CD8-positive, alpha-beta memory T cell (primary cell): Measurements from ENCODE around the gene DOK7. TPM values are rescaled to one million over a fixed set of nuclear protein-coding genes. Genes with fewer than 3 reads are reported as not detected.
A peak's percentile ranks its signal among the peaks of the same experiment; 100 is the strongest.

Experiments used
- CTCF ChIA-PET: fragments of 350-600 bp; sonication (Branson Sonifier 250); formaldehyde crosslinking; loops from one replicate; lab custom pipeline; 2021; ENCODE audit warnings: antibody characterized with exemption; lab: Charles Lee
- POLR2A ChIA-PET: fragments of 350-600 bp; sonication (Branson Sonifier 250); formaldehyde crosslinking; loops from one replicate; lab custom pipeline; 2021; ENCODE audit warnings: antibody characterized with exemption; lab: Charles Lee
- DNase-seq, 5 donors: peaks; one replicate each; pipeline versions ENCODE4 v3.0.0 to v3.0.0-alpha.2; 2020 to 2022; ENCODE audit warnings: mixed read lengths in 1 of 5
- H3K27ac ChIP-seq: one replicate; pipeline ENCODE4 v1.7.0; 2013; ENCODE audit warnings: low read depth, mild to moderate bottlenecking, low read length, moderate library complexity
- H3K27me3 ChIP-seq: 2 replicates; pipeline ENCODE4 v1.7.0; 2013; ENCODE audit warnings: low read length, mild to moderate bottlenecking; ENCODE audit not compliant: insufficient read depth, poor library complexity, severe bottlenecking
- H3K36me3 ChIP-seq: 2 replicates; pipeline ENCODE4 v1.7.0; 2013; ENCODE audit warnings: mild to moderate bottlenecking, low read length, moderate library complexity; ENCODE audit not compliant: insufficient read depth
- H3K4me1 ChIP-seq: 2 replicates; pipeline ENCODE4 v1.7.0; 2013; ENCODE audit warnings: mild to moderate bottlenecking, low read length, moderate library complexity; ENCODE audit not compliant: insufficient read depth
- H3K4me3 ChIP-seq: 2 replicates; pipeline ENCODE4 v1.7.0; 2013; ENCODE audit warnings: mild to moderate bottlenecking, low read length
- H3K9me3 ChIP-seq: 2 replicates; pipeline ENCODE4 v1.7.0; 2013; ENCODE audit warnings: mild to moderate bottlenecking, low read length
- H3K27ac Mint-ChIP-seq, 8 donors: one replicate each; pipeline ENCODE4 v1.8.0; 2020 to 2021; ENCODE audit warnings: mixed read lengths in 8 of 8, mild to moderate bottlenecking in 6 of 8, inconsistent platforms in 3 of 8, moderate library complexity in 3 of 8
- H3K27me3 Mint-ChIP-seq, 2 donors: one replicate each; pipeline ENCODE4 v1.8.0; 2020 to 2021; ENCODE audit warnings: mixed read lengths in 2 of 2, mild to moderate bottlenecking in 1 of 2, moderate library complexity in 1 of 2
- H3K36me3 Mint-ChIP-seq, 3 donors: one replicate each; pipeline ENCODE4 v1.8.0; 2020 to 2021; ENCODE audit warnings: mixed read lengths in 3 of 3, inconsistent platforms in 1 of 3, mild to moderate bottlenecking in 1 of 3
- H3K4me1 Mint-ChIP-seq, 3 donors: one replicate each; pipeline ENCODE4 v1.8.0; 2020 to 2021; ENCODE audit warnings: mixed read lengths in 3 of 3, inconsistent platforms in 1 of 3, mild to moderate bottlenecking in 1 of 3
- H3K4me3 Mint-ChIP-seq, 7 donors: one replicate each; pipeline ENCODE4 v1.8.0; 2020 to 2021; ENCODE audit warnings: mixed read lengths in 7 of 7, mild to moderate bottlenecking in 6 of 7, moderate library complexity in 4 of 7, inconsistent platforms in 2 of 7
- H3K9me3 Mint-ChIP-seq, 5 donors: one replicate each; pipeline ENCODE4 v1.8.0; 2020 to 2022; ENCODE audit warnings: mixed read lengths in 5 of 5, mild to moderate bottlenecking in 3 of 5, moderate library complexity in 2 of 5, inconsistent platforms in 1 of 5
- polyA plus RNA-seq: library from polyadenylated mRNA; unstranded; fragments of 300-500 nt; fragmentation: Illumina TruSeq; gene quantifications from one replicate; pipeline ENCODE4 v1.2.3, GENCODE V29; 2021
- total RNA-seq, 2 experiments: library from RNA; stranded (reverse); gene quantifications; one replicate each; pipeline ENCODE4 v1.2.3, GENCODE V29; 2021

The DOK7 gene
- total and polyA plus RNA-seq, 3 experiments from 2014 or later: not detected

DNA sequence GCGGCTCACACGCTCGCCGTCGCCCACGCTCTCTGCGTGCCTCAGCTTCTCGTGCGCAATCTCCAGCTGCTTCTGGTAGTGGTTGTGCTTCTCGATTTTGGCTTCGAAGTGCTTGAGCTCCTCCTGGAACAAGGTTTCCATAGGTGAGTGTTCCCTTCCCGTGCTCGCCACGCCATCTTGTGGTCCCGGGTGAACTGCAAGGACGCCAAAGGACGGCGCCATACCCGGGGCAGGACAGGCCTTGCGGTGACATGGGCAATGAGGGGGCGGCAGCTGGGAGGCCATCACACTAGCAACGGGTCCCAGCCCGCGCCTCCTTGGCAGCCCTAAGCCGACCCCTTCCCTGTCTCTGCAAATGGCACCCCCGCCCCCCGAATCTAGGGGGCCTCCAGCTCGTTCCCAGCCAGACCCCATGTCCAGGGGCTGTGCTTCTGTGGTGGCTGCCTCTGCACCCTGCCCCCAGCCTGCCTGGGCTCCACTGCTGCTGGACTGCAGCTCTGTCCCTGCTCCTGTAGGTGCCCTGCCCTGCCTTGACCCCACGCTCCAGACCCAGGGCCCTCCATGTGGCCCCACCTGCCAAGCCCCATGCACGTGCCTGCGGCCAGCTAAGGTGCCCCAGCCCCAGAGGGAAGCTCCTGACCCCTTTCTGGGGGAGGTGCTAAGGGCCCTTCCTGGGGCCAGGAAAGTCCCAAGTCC, 51.8 kb downstream of the DOK7 start:
- Histone ChIP-seq H3K9me3 (no peaks in the 10 kb centered on the region), H3K4me1 (no peaks in the 10 kb centered on the region), H3K27ac (no peak overlapping the region), H3K4me3 (no peak overlapping the region), H3K36me3 (peaks cover 22% of the 10 kb centered on the region), H3K27me3 (no peaks in the 10 kb centered on the region)
- Mint-ChIP-seq H3K27me3 (no peaks in the 10 kb centered on the region), H3K27ac (no peak overlapping the region), H3K36me3 (peaks cover 18 to 89% (median 26%) of the 10 kb centered on the region in 3 donors), H3K4me1 (no peaks in the 10 kb centered on the region), H3K9me3 (peaks cover 0 to 2% (median 0%) of the 10 kb centered on the region in 5 donors), H3K4me3 (no peak overlapping the region)
- DNase-seq: no peak
- CTCF ChIA-PET: no interaction called here
- POLR2A ChIA-PET: no interaction called here

DNA sequence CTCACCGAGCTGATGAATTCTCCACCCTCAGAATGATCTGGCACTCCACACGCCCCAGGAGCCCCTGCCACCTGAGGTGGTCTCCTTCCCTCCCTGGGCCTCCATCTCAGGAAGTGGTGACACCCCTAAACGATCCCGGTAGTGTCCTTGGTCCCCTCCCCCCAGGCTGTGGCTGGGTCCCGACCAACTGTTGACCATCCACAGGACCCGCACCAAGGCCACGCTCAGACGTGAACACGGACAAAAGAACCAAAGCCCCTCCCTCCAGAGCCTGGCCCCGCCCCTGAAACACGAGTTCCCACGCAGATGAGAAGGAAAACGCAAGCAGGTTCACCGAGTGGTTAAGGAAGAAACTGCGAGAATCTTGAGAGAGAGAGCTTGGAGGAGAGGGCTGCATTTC, 52.5 kb downstream of the DOK7 start:
- ChIA-PET CTCF (no interaction called here), POLR2A (interaction anchor here (1.0 kb wide), 1 partner anchor 15 kb away, joined by 3 read pairs; no protein-coding TSS in a partner anchor)
- Histone ChIP-seq H3K36me3 (peaks cover 29% of the 10 kb centered on the region), H3K9me3 (no peaks in the 10 kb centered on the region), H3K27me3 (no peaks in the 10 kb centered on the region), H3K4me3 (no peak overlapping the region), H3K27ac (no peak overlapping the region), H3K4me1 (no peaks in the 10 kb centered on the region)
- DNase-seq: no peak
- H3K4me1 Mint-ChIP-seq: no peaks in the 10 kb centered on the region
- peak overlapping the region in 1 of 7 donors; percentile 63 for H3K4me3 Mint-ChIP-seq
- peaks cover 18 to 90% (median 21%) of the 10 kb centered on the region in 3 donors for H3K36me3 Mint-ChIP-seq
- no peak overlapping the region for H3K27ac Mint-ChIP-seq
- H3K9me3 Mint-ChIP-seq: no peaks in the 10 kb centered on the region
- no peaks in the 10 kb centered on the region for H3K27me3 Mint-ChIP-seq

- Mint-ChIP-seq H3K4me3 (no peak overlapping the region), H3K27me3 (no peaks in the 10 kb centered on the region), H3K4me1 (no peaks in the 10 kb centered on the region), H3K36me3 (peaks cover 13 to 90% (median 15%) of the 10 kb centered on the region in 3 donors), H3K9me3 (no peaks in the 10 kb centered on the region), H3K27ac (peak overlapping the region in 1 of 8 donors; percentile 47)
- no peak overlapping the region for H3K4me3 ChIP-seq
- H3K27me3 ChIP-seq: no peaks in the 10 kb centered on the region
- H3K4me1 ChIP-seq: no peaks in the 10 kb centered on the region
- H3K36me3 ChIP-seq: peaks cover 23% of the 10 kb centered on the region
- POLR2A ChIA-PET: interaction anchor here (1.0 kb wide), 1 partner anchor 15 kb away, joined by 3 read pairs; no protein-coding TSS in a partner anchor
- H3K27ac ChIP-seq: no peak overlapping the region
- CTCF ChIA-PET: no interaction called here
- no peak for DNase-seq
- no peaks in the 10 kb centered on the region for H3K9me3 ChIP-seq
Observed at GRCh38 chr4:3516061-3516835, 53.1 kb downstream of the DOK7 start.

DNA sequence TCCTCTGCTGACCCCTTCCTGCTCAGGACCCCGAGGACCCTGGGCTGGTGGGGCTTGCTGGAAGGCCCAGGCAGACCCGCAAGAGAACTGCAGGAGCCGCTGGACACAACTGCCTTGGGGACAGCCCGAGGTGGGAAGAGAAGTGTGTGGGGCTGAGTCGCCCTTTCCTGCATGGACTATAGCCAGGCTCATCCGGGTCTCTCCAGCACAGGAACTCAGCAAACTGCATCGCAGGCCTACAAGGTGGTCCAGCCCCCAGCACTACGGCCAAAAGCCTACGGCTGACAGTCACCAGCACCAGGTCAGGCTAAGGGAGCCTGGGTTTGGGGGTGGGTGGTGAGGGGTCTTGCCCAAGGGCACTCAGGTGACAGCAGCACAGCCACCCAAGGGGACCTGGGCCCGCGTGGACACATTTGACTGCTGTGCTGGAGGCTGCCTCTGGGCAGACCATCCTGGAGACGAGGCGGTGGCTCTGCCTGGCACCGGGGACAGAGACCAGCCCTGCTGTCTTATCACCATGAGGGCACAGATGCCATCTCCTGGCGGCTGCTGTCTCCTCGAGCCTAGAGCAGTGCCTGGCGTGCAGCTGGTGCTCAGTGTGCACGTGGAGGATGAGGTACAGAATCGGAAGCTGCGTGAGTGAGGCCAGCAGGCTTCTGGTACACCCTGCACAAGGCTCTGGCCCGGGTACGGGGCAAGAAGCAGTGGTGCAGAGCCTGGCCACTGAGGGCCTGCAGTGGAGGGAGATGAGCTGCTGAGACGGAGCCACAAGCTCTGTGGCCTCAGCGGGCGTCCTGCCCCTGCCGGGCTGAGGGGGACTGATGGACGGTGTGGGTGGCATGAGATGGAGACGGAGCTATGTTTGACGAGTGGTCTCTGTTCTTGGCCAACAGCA, 54.0 kb downstream of the DOK7 start:
- Histone ChIP-seq H3K27ac (no peak overlapping the region), H3K27me3 (no peaks in the 10 kb centered on the region), H3K4me3 (no peak overlapping the region), H3K9me3 (no peaks in the 10 kb centered on the region), H3K36me3 (peaks cover 21% of the 10 kb centered on the region), H3K4me1 (no peaks in the 10 kb centered on the region)
- POLR2A ChIA-PET: no interaction called here
- Mint-ChIP-seq H3K27ac (peak overlapping the region in 1 of 8 donors; percentile 48), H3K4me1 (no peaks in the 10 kb centered on the region), H3K9me3 (no peaks in the 10 kb centered on the region), H3K27me3 (no peaks in the 10 kb centered on the region), H3K36me3 (peaks cover 11 to 92% (median 13%) of the 10 kb centered on the region in 3 donors), H3K4me3 (no peak overlapping the region)
- DNase-seq: peak in 1 of 5 donors; percentile 42
- CTCF ChIA-PET: no interaction called here

GRCh38 chr4:3517731-3518510, 54.8 kb downstream of the DOK7 start:
- H3K4me1 Mint-ChIP-seq: no peaks in the 10 kb centered on the region
- H3K27me3 Mint-ChIP-seq: no peaks in the 10 kb centered on the region
- H3K27ac Mint-ChIP-seq: no peak overlapping the region
- H3K4me3 Mint-ChIP-seq: no peak overlapping the region
- ChIA-PET POLR2A (no interaction called here), CTCF (no interaction called here)
- no peaks in the 10 kb centered on the region for H3K9me3 ChIP-seq
- H3K27ac ChIP-seq: no peak overlapping the region
- peaks cover 6 to 89% (median 11%) of the 10 kb centered on the region in 3 donors for H3K36me3 Mint-ChIP-seq
- H3K4me1 ChIP-seq: no peaks in the 10 kb centered on the region
- peak in 1 of 5 donors; percentile 40 for DNase-seq
- H3K36me3 ChIP-seq: peaks cover 21% of the 10 kb centered on the region
- H3K4me3 ChIP-seq: no peak overlapping the region
- H3K27me3 ChIP-seq: no peaks in the 10 kb centered on the region
- H3K9me3 Mint-ChIP-seq: no peaks in the 10 kb centered on the region

DNA sequence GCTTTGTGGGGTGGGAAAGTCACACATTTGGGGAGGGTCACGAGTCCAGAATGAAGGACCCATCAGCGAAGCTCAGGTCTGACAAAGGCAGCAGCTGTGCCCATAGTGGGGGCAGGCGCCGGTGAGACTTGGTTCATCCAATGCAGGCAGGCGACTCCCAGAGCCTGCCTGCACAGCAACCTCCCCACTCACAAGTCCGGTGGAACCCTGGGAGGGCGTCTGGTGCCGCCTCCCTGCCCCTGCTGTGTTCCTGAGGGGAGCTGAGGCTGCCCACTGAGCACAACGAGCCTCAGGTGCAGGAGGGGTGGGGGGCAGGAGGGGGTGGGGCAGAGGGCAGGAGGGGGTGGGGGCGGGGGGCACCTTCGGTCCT, 55.4 kb downstream of the DOK7 start:
- H3K27ac ChIP-seq: no peak overlapping the region
- H3K36me3 ChIP-seq: peaks cover 21% of the 10 kb centered on the region
- DNase-seq: peak in 1 of 5 donors; percentile 39
- POLR2A ChIA-PET: no interaction called here
- CTCF ChIA-PET: no interaction called here
- Mint-ChIP-seq H3K27ac (no peak overlapping the region), H3K27me3 (no peaks in the 10 kb centered on the region), H3K4me1 (no peaks in the 10 kb centered on the region), H3K4me3 (no peak overlapping the region), H3K36me3 (peaks cover 6 to 89% (median 8%) of the 10 kb centered on the region in 3 donors), H3K9me3 (no peaks in the 10 kb centered on the region)
- H3K9me3 ChIP-seq: no peaks in the 10 kb centered on the region
- no peaks in the 10 kb centered on the region for H3K27me3 ChIP-seq
- no peak overlapping the region for H3K4me3 ChIP-seq
- H3K4me1 ChIP-seq: no peaks in the 10 kb centered on the region

DNA sequence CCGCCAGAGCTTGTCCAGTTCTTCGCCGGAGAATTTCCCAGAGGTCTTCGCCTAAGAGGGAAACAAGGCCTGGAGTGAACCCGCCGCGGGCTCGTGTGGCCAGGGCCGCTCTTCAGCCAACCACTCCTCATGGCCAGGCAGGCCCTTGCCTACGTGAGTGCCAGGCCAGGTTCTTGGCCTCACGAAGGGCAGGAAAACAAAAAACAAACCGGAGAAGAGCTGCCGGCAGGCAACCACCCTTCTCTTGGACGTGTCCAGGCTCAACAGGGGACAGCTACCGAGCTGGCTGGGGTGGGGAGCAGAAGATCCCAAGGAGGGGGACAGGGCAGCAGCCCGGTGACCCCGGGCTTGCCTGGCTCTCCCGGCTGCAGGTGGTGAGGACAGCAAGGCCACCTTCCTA, 55.8 kb downstream of the DOK7 start:
- CTCF ChIA-PET: no interaction called here
- H3K9me3 Mint-ChIP-seq: no peaks in the 10 kb centered on the region
- H3K27me3 ChIP-seq: no peaks in the 10 kb centered on the region
- H3K4me3 Mint-ChIP-seq: no peak overlapping the region
- H3K36me3 ChIP-seq: peaks cover 21% of the 10 kb centered on the region
- H3K27ac ChIP-seq: no peak overlapping the region
- no peaks in the 10 kb centered on the region for H3K9me3 ChIP-seq
- H3K4me1 ChIP-seq: no peaks in the 10 kb centered on the region
- no peaks in the 10 kb centered on the region for H3K27me3 Mint-ChIP-seq
- DNase-seq: peak in 1 of 5 donors; percentile 31
- POLR2A ChIA-PET: no interaction called here
- H3K36me3 Mint-ChIP-seq: peaks cover 1 to 87% (median 5%) of the 10 kb centered on the region in 3 donors
- no peak overlapping the region for H3K4me3 ChIP-seq
- no peak overlapping the region for H3K27ac Mint-ChIP-seq
- H3K4me1 Mint-ChIP-seq: no peaks in the 10 kb centered on the region
